NCI-H2196 (cell line): Measurements from ENCODE around the gene GARS1.
A peak's percentile ranks its signal among the peaks of the same experiment; 100 is the strongest.
"Not testable (repeated sequence)": the region's sequence is repeated elsewhere in the genome, so short reads cannot be mapped to it uniquely, and the experiment has no call there.

Experiments used
- DNase-seq: peaks from one replicate; lab custom pipeline; 2025; ENCODE audit not compliant: unreplicated experiment; lab: John Stamatoyannopoulos, UW

Gene GARS1, protein sequence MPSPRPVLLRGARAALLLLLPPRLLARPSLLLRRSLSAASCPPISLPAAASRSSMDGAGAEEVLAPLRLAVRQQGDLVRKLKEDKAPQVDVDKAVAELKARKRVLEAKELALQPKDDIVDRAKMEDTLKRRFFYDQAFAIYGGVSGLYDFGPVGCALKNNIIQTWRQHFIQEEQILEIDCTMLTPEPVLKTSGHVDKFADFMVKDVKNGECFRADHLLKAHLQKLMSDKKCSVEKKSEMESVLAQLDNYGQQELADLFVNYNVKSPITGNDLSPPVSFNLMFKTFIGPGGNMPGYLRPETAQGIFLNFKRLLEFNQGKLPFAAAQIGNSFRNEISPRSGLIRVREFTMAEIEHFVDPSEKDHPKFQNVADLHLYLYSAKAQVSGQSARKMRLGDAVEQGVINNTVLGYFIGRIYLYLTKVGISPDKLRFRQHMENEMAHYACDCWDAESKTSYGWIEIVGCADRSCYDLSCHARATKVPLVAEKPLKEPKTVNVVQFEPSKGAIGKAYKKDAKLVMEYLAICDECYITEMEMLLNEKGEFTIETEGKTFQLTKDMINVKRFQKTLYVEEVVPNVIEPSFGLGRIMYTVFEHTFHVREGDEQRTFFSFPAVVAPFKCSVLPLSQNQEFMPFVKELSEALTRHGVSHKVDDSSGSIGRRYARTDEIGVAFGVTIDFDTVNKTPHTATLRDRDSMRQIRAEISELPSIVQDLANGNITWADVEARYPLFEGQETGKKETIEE

DNA sequence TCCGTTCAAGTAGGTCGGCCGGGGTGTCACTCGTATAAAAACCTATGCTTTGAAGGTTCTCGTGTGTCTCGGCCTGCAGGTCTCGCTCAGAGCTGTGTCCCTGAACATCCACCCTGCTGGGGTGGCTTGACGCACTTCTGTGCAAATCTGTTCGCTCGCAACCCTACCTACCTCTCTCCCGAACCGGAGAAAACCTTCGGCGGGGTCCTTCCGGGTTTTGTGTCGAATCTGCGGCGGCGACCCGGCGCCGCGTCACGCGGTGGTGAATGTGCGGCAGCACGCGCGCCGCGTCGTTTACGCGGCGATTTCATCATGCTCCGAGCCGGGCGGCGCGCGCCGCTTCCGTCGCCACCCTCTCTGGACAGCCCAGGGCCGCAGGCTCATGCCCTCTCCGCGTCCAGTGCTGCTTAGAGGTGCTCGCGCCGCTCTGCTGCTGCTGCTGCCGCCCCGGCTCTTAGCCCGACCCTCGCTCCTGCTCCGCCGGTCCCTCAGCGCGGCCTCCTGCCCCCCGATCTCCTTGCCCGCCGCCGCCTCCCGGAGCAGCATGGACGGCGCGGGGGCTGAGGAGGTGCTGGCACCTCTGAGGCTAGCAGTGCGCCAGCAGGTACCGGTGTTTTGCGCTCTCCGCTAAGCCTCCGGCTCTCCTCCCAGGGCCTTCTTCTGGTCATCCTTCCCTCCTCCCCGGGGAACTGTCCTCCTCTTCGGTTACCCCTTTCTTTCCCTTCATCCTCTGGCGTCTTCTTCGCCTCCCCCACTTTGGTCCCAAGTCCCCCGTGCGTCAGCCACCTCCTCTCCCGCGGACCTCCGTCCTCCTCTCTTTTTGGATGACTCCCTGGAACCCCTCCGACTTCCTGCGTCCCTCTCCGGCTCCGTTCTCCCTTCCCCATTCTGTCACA lies at the start of gene GARS1:
TSS of gene GARS1 (plus strand) at position 339 of the 896 bp plus-strand sequence. CDS start at position 383, 44 bp downstream.
- DNase-seq = peak; percentile 93

DNA sequence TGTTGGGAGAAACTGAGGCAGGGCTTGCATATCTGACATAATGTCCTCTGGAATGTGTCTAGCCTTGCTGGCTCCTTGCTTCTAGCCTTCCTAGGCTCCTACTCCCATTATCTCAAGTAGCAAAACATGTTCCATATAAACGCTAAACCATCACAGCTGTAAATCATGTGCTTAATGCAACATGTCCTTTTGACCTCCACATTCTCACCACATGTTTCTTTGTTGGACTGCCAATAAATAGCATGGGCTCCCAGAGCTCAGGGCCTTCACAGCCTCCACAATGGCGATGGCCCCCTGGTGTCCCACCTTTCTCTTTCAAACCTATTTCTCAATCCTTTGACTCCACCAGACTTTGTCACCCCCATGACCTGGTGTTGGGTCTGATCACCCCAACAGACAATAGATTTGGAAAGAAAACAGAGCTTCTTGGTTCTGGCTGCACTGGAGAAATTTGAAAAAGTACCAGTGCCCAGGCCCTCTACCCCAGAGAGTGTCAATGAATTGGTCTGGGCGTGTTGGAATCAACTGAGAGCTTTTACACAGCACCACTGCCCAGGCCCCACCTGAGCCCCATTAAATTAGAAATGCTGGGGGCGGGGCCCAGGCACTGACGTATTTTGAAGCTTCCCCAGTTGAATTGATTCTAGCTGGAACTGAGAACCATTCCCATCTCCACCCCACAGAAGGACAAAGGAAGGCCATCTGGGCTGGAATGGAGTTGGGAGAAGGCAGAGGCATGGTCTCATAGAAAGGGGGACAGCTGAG lies 48.7 kb upstream of the GARS1 start:
- DNase-seq = no peak

DNA sequence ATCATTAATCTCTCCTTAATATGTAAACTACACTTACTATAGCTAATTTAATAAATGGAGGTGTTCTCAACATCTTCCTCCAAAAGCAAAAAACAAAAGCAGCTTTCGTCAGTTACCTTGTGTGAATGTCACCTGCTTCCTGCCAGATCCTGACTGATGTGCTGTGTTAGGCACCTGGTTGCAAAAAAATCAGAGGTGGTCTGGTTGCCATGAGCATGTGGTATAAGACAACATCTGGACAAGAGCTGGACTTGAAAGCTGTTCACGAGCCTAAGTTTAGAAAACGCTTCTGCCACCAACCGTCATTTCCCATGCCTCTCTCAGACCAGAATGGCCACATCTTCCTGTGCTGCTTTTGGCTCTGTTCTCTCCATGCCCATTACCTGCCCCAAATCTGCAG lies 48.1 kb upstream of the GARS1 start:
- no peak for DNase-seq

DNA sequence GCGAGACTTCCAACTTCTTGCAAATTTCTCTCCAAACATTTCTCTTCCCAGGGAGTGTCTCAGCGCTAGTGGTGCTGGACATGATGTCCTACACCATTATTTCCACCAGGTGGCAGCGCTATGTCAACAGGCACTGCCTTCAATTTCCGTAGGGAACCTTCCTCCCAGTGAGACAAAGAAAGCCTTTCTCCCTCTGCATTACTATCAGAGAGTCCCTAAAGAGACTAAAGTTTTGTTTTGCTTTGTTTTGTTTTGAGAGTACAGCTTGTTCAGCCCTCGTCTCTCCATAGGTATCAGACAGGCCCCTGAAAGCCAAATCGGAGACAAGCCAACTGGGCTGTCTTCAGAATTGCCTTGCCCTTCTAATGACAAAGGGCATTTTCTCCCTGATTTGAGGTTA lies 45.8 kb upstream of the GARS1 start:
- peak; percentile 78 for DNase-seq

DNA sequence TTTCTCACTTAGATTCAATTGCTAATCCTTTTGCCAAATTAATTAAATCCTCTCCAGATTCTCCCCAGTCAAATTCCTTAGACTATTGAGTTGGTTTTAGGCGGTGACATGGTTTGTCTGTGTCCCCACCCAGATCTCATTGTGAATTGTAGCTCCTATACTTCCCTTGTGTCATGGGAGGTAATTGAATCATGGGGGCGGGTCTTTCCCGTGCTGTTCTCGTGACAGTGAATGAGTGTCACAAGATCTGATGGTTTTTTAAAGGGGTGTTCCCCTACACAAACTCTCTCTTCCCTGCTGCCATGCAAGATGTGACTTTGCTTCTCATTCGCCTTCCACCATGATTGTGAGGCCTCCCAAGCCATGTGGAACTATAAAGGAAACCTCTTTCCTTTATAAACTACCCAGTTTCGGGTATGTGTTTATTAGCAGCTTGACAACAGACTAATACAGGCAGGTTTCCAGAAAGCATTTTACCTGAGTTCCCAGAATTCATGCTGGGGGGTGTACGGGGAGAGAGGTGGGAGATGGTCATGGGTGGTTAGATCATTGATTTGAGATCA lies 44.7 kb upstream of the GARS1 start:
- DNase-seq = no peak

DNA sequence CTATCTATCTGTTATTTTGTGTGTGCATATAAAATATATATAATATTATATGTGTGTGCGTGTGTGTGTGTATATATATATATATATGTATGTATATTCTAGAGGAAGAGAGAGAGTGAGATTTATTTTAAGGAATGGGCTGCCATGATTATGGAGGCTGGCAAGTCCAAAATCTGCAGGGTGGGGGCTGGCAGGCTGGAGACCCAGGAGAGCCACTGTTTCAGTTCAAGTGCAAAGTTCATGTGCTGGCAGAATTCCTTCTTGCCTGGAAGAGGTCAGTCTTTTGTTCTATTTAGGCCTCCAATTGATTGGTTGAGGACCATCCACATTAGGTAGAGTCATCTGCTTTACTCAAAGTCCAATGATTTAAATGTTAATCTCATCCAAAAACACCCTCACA lies 42.3 kb upstream of the GARS1 start:
- DNase-seq = no peak

DNA sequence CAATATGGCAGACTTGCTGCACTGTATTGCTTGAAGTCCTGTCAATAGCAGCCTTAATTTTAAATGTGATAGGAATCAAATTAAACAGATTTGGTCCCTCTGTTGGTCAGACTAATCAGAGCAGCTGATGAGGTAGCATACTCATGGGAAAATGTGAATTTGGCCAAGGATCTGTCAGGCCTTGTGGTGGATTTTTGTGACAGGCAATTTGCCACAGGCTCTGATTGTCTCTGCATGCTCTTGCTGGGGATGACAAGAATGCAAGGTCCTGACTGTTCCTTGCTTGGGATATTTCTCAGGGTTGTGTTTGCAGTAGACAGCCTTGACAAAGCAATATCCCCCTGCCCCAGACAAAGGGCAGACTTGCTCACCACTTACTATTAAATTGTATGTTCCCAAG lies 41.5 kb upstream of the GARS1 start:
- DNase-seq = no peak

DNA sequence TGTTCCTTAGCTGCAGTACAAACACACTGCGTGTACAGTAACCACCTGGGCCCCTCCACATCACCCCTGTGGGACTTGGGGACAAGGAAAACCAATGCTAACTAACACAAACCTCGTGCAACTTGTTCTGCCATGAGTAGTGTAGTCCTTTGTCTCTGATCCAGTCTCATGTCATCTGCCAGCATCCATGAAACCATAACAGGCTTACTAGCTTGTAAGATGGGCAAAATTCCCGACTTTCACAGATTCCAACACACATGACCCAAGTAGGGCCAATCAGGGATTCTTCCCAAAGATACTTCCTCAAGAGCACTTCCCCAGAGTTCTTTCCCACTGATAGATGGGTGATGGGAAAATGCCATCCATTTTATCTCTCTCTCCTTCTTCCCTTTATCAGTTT lies 41.1 kb upstream of the GARS1 start:
- DNase-seq = no peak

DNA sequence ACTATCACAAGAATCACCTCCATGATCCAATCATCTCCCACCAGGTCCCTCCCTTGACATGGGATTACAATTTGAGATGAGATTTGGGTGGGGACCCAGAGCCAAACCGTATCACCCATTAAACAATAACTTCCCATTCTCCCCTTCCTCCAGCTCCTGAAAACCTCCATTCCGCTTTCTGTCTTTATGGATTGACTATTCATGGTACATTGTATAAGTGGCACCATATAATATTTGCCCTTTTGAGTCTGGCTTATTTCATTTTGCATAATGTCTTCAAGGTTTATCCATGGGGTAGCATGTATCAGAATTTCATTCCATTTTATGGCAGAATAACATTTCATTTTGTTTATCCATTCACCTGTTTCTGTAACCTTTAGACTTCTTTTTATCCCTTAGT lies 39.2 kb upstream of the GARS1 start:
- no peak for DNase-seq

DNA sequence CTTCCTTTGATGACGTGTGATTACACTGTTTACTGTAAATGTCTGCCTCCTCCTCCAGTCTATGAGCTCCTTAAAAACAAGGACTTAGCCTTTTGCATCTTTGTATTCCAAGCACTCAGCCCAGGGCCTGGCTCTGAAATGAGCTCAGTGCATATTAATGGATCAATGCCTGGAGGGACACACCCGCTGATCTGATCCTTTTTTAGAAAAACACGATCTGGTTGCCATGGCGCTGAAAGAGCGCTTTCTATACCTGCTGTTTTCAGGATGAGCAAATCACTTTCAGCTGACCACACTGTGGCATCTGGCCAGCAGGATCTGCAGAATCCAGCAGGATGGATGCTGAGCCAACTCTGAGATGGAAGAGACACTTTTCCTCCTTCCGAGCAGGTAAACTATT lies 37.8 kb upstream of the GARS1 start:
- DNase-seq = peak; percentile 92

DNA sequence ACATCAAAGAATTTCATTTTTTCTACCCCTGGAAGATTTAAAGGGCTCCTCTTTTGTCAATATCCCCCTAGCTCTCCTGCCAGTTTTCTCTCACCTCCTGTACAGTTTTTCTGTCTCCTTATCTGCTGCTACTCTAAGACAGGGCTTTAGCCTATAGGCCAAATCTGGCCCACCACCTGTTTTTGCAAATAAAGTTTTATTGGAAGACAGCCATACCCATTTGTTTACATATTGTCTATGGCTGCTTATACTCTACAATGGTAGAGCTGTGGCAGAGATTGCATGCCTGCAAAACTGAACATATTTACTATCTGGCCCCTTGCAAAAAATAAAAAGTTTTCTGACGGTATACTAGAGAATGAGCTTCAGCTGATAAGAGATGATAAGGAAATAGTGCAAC lies 37.4 kb upstream of the GARS1 start:
- no peak for DNase-seq

DNA sequence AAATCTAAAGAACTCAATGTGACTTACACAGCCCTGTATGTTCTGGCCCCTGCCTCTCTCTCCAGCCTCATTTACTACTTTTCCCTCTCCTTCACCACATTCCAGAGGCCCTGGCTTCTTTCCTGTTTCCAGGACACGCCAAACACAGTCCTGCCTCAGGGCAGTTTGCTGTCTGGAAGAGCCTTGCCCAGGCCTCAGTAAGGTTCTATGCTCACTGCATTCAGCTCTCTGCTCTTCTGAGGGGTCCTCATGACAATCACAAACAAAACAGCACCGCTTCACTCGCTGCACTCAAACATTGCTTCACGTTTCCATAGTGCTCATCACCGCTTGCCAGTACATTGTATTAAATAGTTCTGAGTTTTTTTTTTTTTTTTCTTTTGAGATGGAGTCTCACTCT lies 35.1 kb upstream of the GARS1 start:
- DNase-seq = no peak

DNA sequence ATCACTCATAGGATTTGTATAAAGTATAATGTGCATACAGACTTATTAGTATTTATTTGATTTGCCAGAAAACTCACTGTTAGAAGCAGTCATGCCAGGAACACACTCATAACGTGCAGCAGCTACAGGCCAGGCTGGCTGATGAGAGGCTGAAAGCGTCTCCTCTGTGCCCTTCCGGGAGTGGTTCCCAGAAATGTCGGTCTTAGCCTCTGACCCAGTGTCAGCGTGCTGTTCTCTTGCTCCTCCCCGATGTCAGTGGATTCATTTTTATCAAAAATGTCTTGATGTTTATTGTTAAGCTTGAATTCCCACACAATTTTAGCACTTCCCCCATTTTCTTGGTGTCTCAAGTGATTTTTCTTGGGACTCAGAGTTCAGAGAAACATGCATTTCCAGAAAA lies 33.3 kb upstream of the GARS1 start:
- DNase-seq = no peak

DNA sequence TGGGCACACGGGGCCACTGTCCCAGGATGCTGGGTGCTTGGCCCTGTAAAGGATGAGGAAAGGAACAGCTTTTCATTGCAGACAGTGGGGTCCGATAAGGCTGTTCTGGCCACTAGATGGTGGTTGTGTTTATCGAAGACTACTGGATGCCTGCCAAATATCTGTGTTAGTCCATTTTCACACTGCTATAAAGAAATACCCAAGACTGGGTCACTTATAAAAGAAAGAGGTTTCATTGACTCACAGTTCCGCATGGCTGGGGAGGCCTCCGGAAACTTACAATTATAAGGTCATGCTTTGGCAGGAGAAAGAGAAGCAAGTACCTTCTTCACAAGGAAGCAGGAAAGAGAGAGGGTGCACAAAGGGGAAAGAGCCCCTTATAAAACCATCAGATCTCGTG lies 32.2 kb upstream of the GARS1 start:
- no peak for DNase-seq

DNA sequence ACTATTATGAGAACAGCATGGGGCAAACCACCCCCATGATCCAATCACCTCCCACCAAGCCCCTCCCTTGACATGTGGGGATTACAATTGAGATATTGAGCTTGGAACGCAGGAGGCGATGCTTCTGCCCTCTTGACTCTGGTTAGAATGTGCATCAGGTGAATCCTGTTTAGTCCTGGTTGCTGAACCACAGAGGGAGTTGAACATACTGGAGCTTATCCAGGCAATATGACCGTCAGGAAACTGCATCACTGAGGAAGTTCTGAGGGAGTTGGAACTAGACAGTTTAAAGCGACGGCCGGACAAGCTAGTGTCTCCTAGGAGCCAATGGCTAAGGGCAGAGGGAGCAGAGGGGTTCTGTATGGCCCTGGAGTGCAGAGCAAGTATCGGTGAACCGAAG lies 31.8 kb upstream of the GARS1 start:
- DNase-seq = no peak

DNA sequence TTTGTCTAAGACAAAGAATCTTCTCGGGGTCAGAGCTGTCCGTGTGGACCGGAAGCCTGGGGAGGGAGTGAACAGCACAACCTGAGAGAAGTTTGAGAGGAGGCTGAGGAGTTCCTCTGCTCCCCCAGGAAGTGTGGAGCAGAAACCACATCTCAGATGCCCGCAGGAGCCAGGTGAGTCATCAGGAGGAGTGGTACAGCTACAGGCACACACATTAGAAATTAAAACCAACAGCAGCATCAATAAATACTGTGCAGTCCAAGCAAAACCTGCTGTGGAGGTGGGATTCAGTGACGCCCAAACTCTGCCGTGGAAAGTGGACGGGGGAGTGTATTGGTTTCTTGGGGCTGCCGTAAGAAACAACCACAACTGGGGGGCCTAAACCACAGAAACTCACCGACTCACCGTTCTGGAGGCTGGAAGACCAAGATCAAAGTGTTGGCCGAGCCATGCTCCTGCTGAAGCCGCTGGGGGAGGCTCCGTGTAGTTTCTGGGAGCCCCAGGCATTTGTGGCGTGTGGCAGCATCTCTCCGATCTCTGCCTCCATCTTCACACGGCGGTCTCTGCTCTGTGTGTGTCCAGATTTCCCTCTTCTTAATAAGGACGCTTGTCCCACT lies 31.2 kb upstream of the GARS1 start:
- DNase-seq = no peak

DNA sequence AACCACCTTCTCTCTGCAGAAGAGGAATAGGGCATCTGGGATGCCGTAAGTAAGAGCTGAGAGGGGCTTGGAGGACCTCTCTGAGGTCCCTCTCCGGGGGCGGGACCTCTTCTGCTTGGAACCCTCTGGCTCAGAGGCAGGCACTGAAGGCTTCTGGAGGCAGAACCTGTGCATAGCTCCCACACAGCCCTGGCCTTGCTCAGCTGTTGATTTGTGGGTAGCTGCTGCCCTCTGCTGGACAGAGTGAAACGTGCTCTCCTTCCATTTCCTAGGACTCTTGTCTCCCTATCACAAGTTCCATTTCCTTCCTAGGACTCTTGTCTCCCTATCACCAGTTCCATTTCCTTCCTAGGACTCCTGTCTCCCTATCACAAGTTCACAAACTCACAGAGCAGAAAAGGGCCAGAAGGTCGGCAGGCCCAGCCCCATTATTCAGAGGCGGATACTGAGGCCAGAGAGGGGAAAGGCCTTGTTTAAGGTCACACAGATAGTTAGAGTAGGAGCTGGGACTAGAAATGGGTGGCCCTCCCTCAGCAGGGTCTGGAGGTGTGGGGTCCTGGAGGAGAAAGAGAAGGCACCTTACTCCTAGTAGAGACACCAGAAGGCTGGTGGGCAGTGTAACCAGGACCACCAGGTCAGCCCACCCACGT lies 30.3 kb upstream of the GARS1 start:
- DNase-seq = peak; percentile 79

DNA sequence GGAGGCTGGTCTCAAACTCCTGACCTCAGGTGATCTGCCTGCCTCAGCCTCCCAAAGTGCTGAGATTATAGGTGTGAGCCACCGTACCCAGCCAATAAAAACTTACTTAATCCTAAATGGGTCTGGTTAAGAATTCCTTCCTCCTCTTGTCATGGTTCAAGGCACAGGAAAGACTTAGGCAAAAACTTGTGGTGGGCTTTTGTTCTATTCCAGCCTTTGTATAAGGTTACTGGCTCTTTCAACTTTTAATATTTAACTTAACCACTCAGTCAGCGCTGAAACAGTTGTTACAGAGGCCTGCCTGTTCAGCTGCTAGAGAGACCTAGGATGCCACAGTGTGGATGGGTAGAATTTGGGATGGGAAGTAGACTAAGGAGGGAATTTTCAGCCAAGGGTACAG lies 28.1 kb upstream of the GARS1 start:
- no peak for DNase-seq

DNA sequence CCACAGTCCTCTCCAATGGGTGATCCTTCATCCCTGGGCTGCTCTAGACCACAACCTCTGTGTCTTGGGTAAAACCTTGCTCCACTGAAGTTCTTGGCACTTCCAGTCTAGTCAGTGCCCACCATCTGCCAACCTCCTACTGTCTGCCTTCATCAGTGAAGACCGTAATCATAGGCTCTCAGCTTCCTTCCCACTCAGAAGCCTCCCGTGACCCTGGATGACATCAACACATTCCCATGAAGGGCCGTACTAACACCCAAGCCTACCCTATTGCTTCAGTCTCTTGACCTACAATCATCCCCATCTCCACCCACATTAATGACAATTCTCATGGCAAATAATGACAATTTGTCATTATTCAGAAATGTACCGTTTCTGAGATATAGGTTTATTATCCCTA lies 27.6 kb upstream of the GARS1 start:
- DNase-seq = no peak

DNA sequence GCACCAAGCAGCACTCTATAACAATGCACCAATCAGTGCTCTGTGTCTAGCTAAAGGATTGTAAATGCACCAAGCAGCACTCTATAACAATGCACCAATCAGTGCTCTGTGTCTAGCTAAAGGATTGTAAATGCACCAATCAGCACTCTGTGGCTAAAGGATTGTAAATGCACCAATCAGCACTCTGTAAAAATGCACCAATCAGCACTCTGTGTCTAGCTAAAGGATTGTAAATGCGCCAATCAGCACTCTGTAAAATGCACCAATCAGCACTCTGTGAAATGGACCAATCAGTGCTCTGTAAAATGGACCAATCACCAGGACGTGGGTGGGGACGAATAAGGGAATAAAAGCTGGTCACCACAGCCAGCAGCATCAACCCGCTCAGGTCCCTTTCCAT lies 24.4 kb upstream of the GARS1 start:
- not testable (repeated sequence) for DNase-seq
